Measurements from ENCODE around the gene RRP15. TPM values are rescaled to one million over a fixed set of nuclear protein-coding genes. Genes with fewer than 3 reads are reported as not detected.

Gene RRP15, protein sequence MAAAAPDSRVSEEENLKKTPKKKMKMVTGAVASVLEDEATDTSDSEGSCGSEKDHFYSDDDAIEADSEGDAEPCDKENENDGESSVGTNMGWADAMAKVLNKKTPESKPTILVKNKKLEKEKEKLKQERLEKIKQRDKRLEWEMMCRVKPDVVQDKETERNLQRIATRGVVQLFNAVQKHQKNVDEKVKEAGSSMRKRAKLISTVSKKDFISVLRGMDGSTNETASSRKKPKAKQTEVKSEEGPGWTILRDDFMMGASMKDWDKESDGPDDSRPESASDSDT
- total RNA-seq, result 32.9 and 34.6 TPM in 2 replicates

- peak within 1 kb of the TSS; percentile 98 for H3K4me3 Mint-ChIP-seq (ENCODE audit: low read depth)
- H3K27ac Mint-ChIP-seq, result peak within 1 kb of the TSS; percentile 94
- H3K4me1 Mint-ChIP-seq (ENCODE audit: low read depth), result peaks cover 18% of the 10 kb centered on the region
- H3K9me3 Mint-ChIP-seq, result peaks cover 4% of the 10 kb centered on the region
- intact Hi-C loops (cut with micrococcal nuclease), result loop anchor here (1.0 to 5.0 kb wide), 2 partner anchors 42 to 92 kb away; no protein-coding TSS in a partner anchor
- H3K27me3 Mint-ChIP-seq (ENCODE audit: low read depth), result peaks cover 3% of the 10 kb centered on the region
- H3K36me3 Mint-ChIP-seq (ENCODE audit: low read depth), result peaks cover 3% of the 10 kb centered on the region
- DNase-seq (ENCODE audit: low spot score), result peak; percentile 81
These were observed at the start of gene RRP15 for GRCh38 chr1:218284917-218285635. Gene RRP15, plus strand, starts transcription at chr1:218285293. Its CDS starts 24 bp downstream, at chr1:218285317.

DNA sequence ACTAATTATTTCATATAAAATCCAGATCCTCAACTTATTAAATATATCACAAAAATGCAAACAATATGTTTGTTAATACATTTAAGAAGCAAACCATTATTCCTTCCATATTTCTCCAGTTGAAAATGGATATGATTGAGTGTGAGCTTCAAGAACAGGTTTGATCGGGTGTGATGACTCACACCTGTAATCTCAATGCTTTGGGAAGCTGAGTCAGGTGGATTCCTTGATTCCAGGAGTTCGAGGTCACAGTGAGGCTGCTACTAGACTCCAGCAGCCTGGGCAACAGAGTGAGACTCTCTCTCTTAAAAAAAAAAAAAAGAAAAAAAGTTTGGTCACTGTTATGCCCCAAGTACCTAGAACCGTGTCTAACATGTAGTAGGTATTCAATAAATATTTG, 42.9 kb upstream of the RRP15 start:
- H3K36me3 Mint-ChIP-seq (ENCODE audit: low read depth), result no peaks in the 10 kb centered on the region
- H3K4me3 Mint-ChIP-seq (ENCODE audit: low read depth), result no peak overlapping the region
- DNase-seq (ENCODE audit: low spot score), result no peak
- intact Hi-C loops (cut with micrococcal nuclease), result loop anchor here (5.0 kb wide), 1 partner anchor 850 kb away; no protein-coding TSS in a partner anchor
- no peaks in the 10 kb centered on the region for H3K4me1 Mint-ChIP-seq (ENCODE audit: low read depth)
- H3K9me3 Mint-ChIP-seq, result no peaks in the 10 kb centered on the region
- H3K27ac Mint-ChIP-seq, result no peak overlapping the region
- H3K27me3 Mint-ChIP-seq (ENCODE audit: low read depth), result no peaks in the 10 kb centered on the region

DNA sequence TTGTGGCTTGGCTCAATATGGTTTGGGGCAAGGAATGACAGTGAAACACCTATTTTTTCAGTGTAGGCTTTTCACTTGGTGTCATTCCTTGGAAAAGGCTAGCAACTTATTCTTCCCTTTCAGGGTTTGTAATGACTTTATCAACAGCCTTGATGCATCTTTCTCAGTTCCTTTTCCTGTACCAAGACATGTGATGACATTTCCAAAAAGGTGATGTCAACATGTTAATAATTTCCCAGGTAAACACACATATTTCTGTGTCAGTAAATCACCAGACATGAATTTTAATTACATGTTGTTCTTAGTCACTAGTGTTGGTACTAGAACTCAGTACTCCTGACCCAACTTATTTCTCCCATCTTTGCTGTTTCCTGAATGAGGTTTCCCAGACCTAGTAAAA, 37.8 kb upstream of the RRP15 start:
- Mint-ChIP-seq H3K4me1 (ENCODE audit: low read depth) (no peaks in the 10 kb centered on the region), H3K36me3 (ENCODE audit: low read depth) (no peaks in the 10 kb centered on the region), H3K27me3 (ENCODE audit: low read depth) (no peaks in the 10 kb centered on the region), H3K27ac (no peak overlapping the region), H3K9me3 (no peaks in the 10 kb centered on the region), H3K4me3 (ENCODE audit: low read depth) (no peak overlapping the region)
- intact Hi-C loops (cut with micrococcal nuclease), result no loop called here
- DNase-seq (ENCODE audit: low spot score), result no peak

DNA sequence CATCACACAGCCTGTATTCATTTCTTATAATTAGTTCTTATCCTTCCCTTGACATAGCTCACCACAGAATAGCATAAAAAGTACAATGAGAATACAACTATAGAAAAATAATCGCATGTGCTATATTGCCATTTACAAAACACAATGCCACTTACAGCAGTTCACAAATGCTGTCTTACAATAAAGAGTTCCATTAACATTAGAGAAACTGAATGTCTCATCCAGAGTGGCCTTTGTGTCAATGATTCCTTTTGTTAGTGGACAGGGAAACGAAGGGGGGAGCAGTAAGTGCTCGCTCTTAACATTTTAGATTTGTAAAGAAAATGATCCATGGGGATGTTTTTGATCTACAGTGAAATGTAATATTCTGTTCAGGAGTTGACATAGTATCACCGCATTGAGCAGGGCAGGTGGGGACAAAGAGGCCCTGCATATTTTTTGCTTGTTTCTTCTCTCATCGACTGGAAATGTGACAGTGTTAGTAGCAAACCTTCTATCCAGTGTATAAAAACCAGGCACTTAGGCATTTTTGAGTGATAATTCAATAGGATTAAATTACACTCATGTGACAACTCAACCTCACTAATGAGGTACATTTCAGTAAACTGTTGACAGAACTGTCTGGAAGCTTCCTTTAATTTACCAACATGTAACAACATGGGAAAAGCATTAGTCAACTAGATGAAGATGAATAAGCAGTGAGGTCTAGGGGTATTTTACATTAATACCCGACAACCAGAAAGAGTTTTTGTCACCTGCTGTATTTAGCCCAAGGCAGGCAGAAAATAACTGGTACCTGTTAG, 35.6 kb upstream of the RRP15 start:
- Mint-ChIP-seq H3K27me3 (ENCODE audit: low read depth) (no peaks in the 10 kb centered on the region), H3K4me1 (ENCODE audit: low read depth) (no peaks in the 10 kb centered on the region), H3K4me3 (ENCODE audit: low read depth) (no peak overlapping the region), H3K36me3 (ENCODE audit: low read depth) (no peaks in the 10 kb centered on the region), H3K9me3 (no peaks in the 10 kb centered on the region), H3K27ac (no peak overlapping the region)
- no peak for DNase-seq (ENCODE audit: low spot score)
- intact Hi-C loops (cut with micrococcal nuclease), result no loop called here

GRCh38 chr1:218250492-218250891, 34.6 kb upstream of the RRP15 start:
- Mint-ChIP-seq H3K9me3 (no peaks in the 10 kb centered on the region), H3K4me1 (ENCODE audit: low read depth) (no peaks in the 10 kb centered on the region), H3K27ac (no peak overlapping the region), H3K36me3 (ENCODE audit: low read depth) (no peaks in the 10 kb centered on the region), H3K27me3 (ENCODE audit: low read depth) (no peaks in the 10 kb centered on the region), H3K4me3 (ENCODE audit: low read depth) (no peak overlapping the region)
- no peak for DNase-seq (ENCODE audit: low spot score)
- intact Hi-C loops (cut with micrococcal nuclease), result no loop called here

DNA sequence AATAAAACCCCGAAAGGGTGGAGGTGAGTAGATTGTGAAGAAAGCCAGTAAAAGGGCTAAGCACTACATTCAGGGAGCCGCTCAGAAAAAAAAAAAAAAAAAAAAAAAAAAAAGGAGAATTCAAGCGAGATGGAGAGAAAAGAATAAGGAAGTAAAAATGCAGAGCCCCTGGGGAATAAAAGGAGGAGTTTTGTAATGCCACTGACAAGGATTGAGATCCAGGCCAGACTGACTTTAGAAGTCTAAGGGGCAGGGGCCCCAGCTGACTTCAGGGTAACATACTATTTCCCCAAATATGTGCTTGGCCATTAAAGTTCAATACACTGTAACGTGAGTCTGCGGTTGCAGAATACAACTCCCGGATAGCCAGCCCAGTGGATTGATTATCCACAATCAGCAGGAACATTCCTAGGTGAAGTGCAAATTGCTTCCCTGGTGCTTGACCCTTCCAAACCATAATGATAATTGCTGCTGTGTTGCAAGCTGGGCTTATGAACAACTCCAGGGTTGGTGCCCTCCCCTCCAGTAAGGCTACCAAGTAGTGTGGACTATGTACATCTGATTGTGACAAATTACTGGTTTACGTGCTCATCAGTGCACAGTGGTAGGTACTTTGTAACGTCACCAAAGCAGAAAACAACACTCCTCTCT, 30.7 kb upstream of the RRP15 start:
- Mint-ChIP-seq H3K27me3 (ENCODE audit: low read depth) (peaks cover 2% of the 10 kb centered on the region), H3K36me3 (ENCODE audit: low read depth) (no peaks in the 10 kb centered on the region), H3K4me1 (ENCODE audit: low read depth) (no peaks in the 10 kb centered on the region), H3K9me3 (no peaks in the 10 kb centered on the region), H3K27ac (no peak overlapping the region), H3K4me3 (ENCODE audit: low read depth) (no peak overlapping the region)
- intact Hi-C loops (cut with micrococcal nuclease), result no loop called here
- no peak for DNase-seq (ENCODE audit: low spot score)

DNA sequence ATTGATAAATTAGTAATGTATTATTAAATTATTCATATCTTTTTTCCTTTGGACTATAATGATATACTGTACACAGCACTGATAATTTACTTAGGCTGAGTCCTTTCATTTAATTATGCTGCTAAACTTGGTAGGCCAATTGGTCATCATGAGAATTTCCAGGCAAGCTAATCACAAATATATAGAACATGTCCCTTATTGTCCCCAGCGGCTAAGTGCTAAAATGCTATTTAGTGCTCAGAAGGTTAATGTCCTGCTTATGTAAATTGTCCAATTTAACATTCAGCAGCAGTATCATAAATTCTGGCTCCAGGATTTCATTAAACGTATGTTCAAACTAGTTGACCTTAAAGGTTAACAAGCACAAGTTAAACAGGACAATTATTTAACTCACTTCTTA, 30.0 kb upstream of the RRP15 start:
- H3K27ac Mint-ChIP-seq, result no peak overlapping the region
- no peaks in the 10 kb centered on the region for H3K36me3 Mint-ChIP-seq (ENCODE audit: low read depth)
- H3K4me3 Mint-ChIP-seq (ENCODE audit: low read depth), result no peak overlapping the region
- intact Hi-C loops (cut with micrococcal nuclease), result no loop called here
- H3K9me3 Mint-ChIP-seq, result no peaks in the 10 kb centered on the region
- peaks cover 2% of the 10 kb centered on the region for H3K27me3 Mint-ChIP-seq (ENCODE audit: low read depth)
- no peaks in the 10 kb centered on the region for H3K4me1 Mint-ChIP-seq (ENCODE audit: low read depth)
- DNase-seq (ENCODE audit: low spot score), result no peak

DNA sequence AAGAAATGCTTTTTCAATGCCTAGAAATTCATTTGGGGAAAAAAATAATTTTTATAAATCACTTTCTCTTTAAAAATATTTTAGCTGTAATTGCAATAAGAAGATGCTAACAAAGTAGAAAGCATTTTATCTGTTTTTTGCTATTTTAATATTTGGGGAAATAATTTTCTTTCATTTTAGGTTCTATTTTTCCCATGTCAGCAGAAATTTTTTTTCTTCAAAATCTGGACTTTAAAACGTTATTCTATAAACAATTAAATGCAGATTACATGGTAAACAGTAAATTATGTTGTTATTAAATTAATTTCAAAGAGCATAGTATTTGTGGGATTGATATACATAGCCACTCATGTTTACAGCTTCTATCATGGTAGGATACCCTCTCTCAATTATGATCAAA, 27.7 kb upstream of the RRP15 start:
- H3K27me3 Mint-ChIP-seq (ENCODE audit: low read depth), result peaks cover 2% of the 10 kb centered on the region
- DNase-seq (ENCODE audit: low spot score), result no peak
- H3K9me3 Mint-ChIP-seq, result no peaks in the 10 kb centered on the region
- H3K4me1 Mint-ChIP-seq (ENCODE audit: low read depth), result no peaks in the 10 kb centered on the region
- no peak overlapping the region for H3K27ac Mint-ChIP-seq
- no peak overlapping the region for H3K4me3 Mint-ChIP-seq (ENCODE audit: low read depth)
- H3K36me3 Mint-ChIP-seq (ENCODE audit: low read depth), result no peaks in the 10 kb centered on the region
- intact Hi-C loops (cut with micrococcal nuclease), result no loop called here

GRCh38 chr1:218257971-218258370, 27.1 kb upstream of the RRP15 start:
- Mint-ChIP-seq H3K27ac (no peak overlapping the region), H3K4me3 (ENCODE audit: low read depth) (no peak overlapping the region), H3K9me3 (no peaks in the 10 kb centered on the region), H3K36me3 (ENCODE audit: low read depth) (no peaks in the 10 kb centered on the region), H3K4me1 (ENCODE audit: low read depth) (no peaks in the 10 kb centered on the region), H3K27me3 (ENCODE audit: low read depth) (peaks cover 2% of the 10 kb centered on the region)
- intact Hi-C loops (cut with micrococcal nuclease), result no loop called here
- no peak for DNase-seq (ENCODE audit: low spot score)

- Mint-ChIP-seq H3K9me3 (no peaks in the 10 kb centered on the region), H3K4me3 (ENCODE audit: low read depth) (no peak overlapping the region), H3K27ac (no peak overlapping the region), H3K36me3 (ENCODE audit: low read depth) (no peaks in the 10 kb centered on the region), H3K27me3 (ENCODE audit: low read depth) (peaks cover 2% of the 10 kb centered on the region), H3K4me1 (ENCODE audit: low read depth) (no peaks in the 10 kb centered on the region)
- intact Hi-C loops (cut with micrococcal nuclease), result no loop called here
- DNase-seq (ENCODE audit: low spot score), result no peak
These were observed 25.8 kb upstream of the RRP15 start for GRCh38 chr1:218259339-218259738.

DNA sequence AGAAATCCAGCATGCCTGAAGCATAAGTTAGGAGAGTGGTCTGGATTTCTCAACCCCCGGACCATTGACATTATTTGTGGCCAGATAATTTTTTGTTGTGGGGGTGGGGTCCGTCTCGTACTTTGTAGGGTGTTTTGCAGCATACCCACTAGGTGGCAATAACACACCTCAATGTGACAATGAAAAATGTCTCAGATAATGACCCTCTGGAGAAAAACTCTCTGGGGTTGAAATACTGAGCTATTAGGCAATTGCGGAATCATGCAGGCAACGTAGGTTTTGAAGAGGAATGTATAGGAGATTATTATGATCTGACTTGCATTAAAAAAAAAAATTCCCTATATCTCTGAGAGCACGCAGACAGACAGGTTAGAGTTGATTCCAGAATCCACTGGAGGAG, 25.3 kb upstream of the RRP15 start:
- no peak for DNase-seq (ENCODE audit: low spot score)
- no peak overlapping the region for H3K27ac Mint-ChIP-seq

GRCh38 chr1:218262259-218262658, 22.8 kb upstream of the RRP15 start:
- no peak overlapping the region for H3K4me3 Mint-ChIP-seq (ENCODE audit: low read depth)
- no peak for DNase-seq (ENCODE audit: low spot score)
- H3K36me3 Mint-ChIP-seq (ENCODE audit: low read depth), result no peaks in the 10 kb centered on the region
- no peaks in the 10 kb centered on the region for H3K9me3 Mint-ChIP-seq
- peaks cover 2% of the 10 kb centered on the region for H3K27me3 Mint-ChIP-seq (ENCODE audit: low read depth)
- no peaks in the 10 kb centered on the region for H3K4me1 Mint-ChIP-seq (ENCODE audit: low read depth)
- intact Hi-C loops (cut with micrococcal nuclease), result no loop called here
- no peak overlapping the region for H3K27ac Mint-ChIP-seq

More for the DNA sequence above, 25.3 kb upstream of the RRP15 start:
- Mint-ChIP-seq H3K4me3 (ENCODE audit: low read depth) (no peak overlapping the region), H3K27me3 (ENCODE audit: low read depth) (peaks cover 2% of the 10 kb centered on the region), H3K4me1 (ENCODE audit: low read depth) (no peaks in the 10 kb centered on the region), H3K9me3 (no peaks in the 10 kb centered on the region), H3K36me3 (ENCODE audit: low read depth) (no peaks in the 10 kb centered on the region)
- intact Hi-C loops (cut with micrococcal nuclease), result no loop called here

Measured in activated T-helper 2 cell treated with anti-CD3 and anti-CD28 coated beads, Interferon-gamma antibody, Interleukin-2, Interleukin-4, amounts not matched to agents 10 μg/mL and 5 μg/mL and 100 μg/mL, durations not matched to agents 14 hours and 24 hours and 36 hours (primary cell).